ENCODE data around the gene TBL1Y.
A peak's percentile ranks its signal among the peaks of the same experiment; 100 is the strongest.

Gene TBL1Y

GRCh38 chrY:6929237-6929636 is 18.7 kb downstream of the TBL1Y start:
- no peak for TF ChIP-seq CTCF (IDR thresholded peaks at IDR 0.05; ENCODE audit: low read depth, low read length)
- TF ChIP-seq EZH2phosphoT487 (IDR thresholded peaks at IDR 0.05; ENCODE audit: low read depth): no peak
- H3K79me2 ChIP-seq (ENCODE audit: low read length): no peaks in the 10 kb centered on the region
- H3K4me3 ChIP-seq (ENCODE audit: low read length): no peak overlapping the region
- H3K27ac ChIP-seq (ENCODE audit: low read length): no peak overlapping the region
- H3K4me1 ChIP-seq (ENCODE audit: low read length): no peaks in the 10 kb centered on the region
- no peaks in the 10 kb centered on the region for H3K27me3 ChIP-seq (ENCODE audit: low read depth, low read length)
- no peak overlapping the region for H3K9ac ChIP-seq (ENCODE audit: low read length)
- H4K20me1 ChIP-seq (ENCODE audit: insufficient read depth, low read length): no peaks in the 10 kb centered on the region
- no peak overlapping the region for H2AFZ ChIP-seq (ENCODE audit: low read depth, low read length)
- H3K36me3 ChIP-seq (replicated peaks; ENCODE audit: low read depth, low read length): no peaks in the 10 kb centered on the region
- H3K9me3 ChIP-seq (ENCODE audit: insufficient read depth, low read length): no peaks in the 10 kb centered on the region
- no peak overlapping the region for H3K4me2 ChIP-seq (ENCODE audit: low read length)

- Histone ChIP-seq H2AFZ (ENCODE audit: low read depth, low read length) (no peak overlapping the region), H3K4me1 (ENCODE audit: low read length) (no peaks in the 10 kb centered on the region), H4K20me1 (ENCODE audit: insufficient read depth, low read length) (no peaks in the 10 kb centered on the region), H3K36me3 (replicated peaks; ENCODE audit: low read depth, low read length) (no peaks in the 10 kb centered on the region), H3K79me2 (ENCODE audit: low read length) (no peaks in the 10 kb centered on the region), H3K4me2 (ENCODE audit: low read length) (no peak overlapping the region), H3K9ac (ENCODE audit: low read length) (no peak overlapping the region), H3K4me3 (ENCODE audit: low read length) (no peak overlapping the region), H3K27ac (ENCODE audit: low read length) (no peak overlapping the region), H3K27me3 (ENCODE audit: low read depth, low read length) (no peaks in the 10 kb centered on the region), H3K9me3 (ENCODE audit: insufficient read depth, low read length) (no peaks in the 10 kb centered on the region)
- TF ChIP-seq EZH2phosphoT487 (IDR thresholded peaks at IDR 0.05; ENCODE audit: low read depth) (no peak), CTCF (IDR thresholded peaks at IDR 0.05; ENCODE audit: low read depth, low read length) (no peak)
Measured at GRCh38 chrY:6931779-6932396, 21.4 kb downstream of the TBL1Y start.

GRCh38 chrY:6935497-6935896 is 25.0 kb downstream of the TBL1Y start:
- H3K27ac ChIP-seq (ENCODE audit: low read length): no peak overlapping the region
- no peaks in the 10 kb centered on the region for H3K4me1 ChIP-seq (ENCODE audit: low read length)
- H3K79me2 ChIP-seq (ENCODE audit: low read length): no peaks in the 10 kb centered on the region
- H3K4me2 ChIP-seq (ENCODE audit: low read length): no peak overlapping the region
- no peaks in the 10 kb centered on the region for H4K20me1 ChIP-seq (ENCODE audit: insufficient read depth, low read length)
- H3K27me3 ChIP-seq (ENCODE audit: low read depth, low read length): no peaks in the 10 kb centered on the region
- no peak overlapping the region for H3K4me3 ChIP-seq (ENCODE audit: low read length)
- H2AFZ ChIP-seq (ENCODE audit: low read depth, low read length): no peak overlapping the region
- H3K9me3 ChIP-seq (ENCODE audit: insufficient read depth, low read length): no peaks in the 10 kb centered on the region
- H3K9ac ChIP-seq (ENCODE audit: low read length): no peak overlapping the region
- no peaks in the 10 kb centered on the region for H3K36me3 ChIP-seq (replicated peaks; ENCODE audit: low read depth, low read length)
- TF ChIP-seq EZH2phosphoT487 (IDR thresholded peaks at IDR 0.05; ENCODE audit: low read depth): no peak
- no peak for TF ChIP-seq CTCF (IDR thresholded peaks at IDR 0.05; ENCODE audit: low read depth, low read length)

GRCh38 chrY:6947695-6948094 is 37.2 kb downstream of the TBL1Y start:
- no peak overlapping the region for H2AFZ ChIP-seq (ENCODE audit: low read depth, low read length)
- no peaks in the 10 kb centered on the region for H3K27me3 ChIP-seq (ENCODE audit: low read depth, low read length)
- H3K4me3 ChIP-seq (ENCODE audit: low read length): no peak overlapping the region
- no peaks in the 10 kb centered on the region for H3K4me1 ChIP-seq (ENCODE audit: low read length)
- no peak overlapping the region for H3K4me2 ChIP-seq (ENCODE audit: low read length)
- no peaks in the 10 kb centered on the region for H3K79me2 ChIP-seq (ENCODE audit: low read length)
- no peak overlapping the region for H3K9ac ChIP-seq (ENCODE audit: low read length)
- no peaks in the 10 kb centered on the region for H3K36me3 ChIP-seq (replicated peaks; ENCODE audit: low read depth, low read length)
- no peak overlapping the region for H3K27ac ChIP-seq (ENCODE audit: low read length)
- no peaks in the 10 kb centered on the region for H3K9me3 ChIP-seq (ENCODE audit: insufficient read depth, low read length)
- H4K20me1 ChIP-seq (ENCODE audit: insufficient read depth, low read length): no peaks in the 10 kb centered on the region
- TF ChIP-seq CTCF (IDR thresholded peaks at IDR 0.05; ENCODE audit: low read depth, low read length) (peak; percentile 18; the same call in 1 of the 2 replicates), EZH2phosphoT487 (IDR thresholded peaks at IDR 0.05; ENCODE audit: low read depth) (no peak)

Measured in OCI-LY3 (cell line).